Stimulated activated CD8-positive, alpha-beta memory T cell treated with anti-CD3 and anti-CD28 coated beads, Interleukin-7, amount 100 ng/mL, for 4 hours (primary cell): Measurements from ENCODE around the gene ARVCF.

Source experiments
- DNase-seq, 2 donors: peaks; one replicate each; pipeline ENCODE4 v3.0.0-alpha.2; 2020; ENCODE audit warnings: low read depth in 2 of 2

The ARVCF gene

GRCh38 chr22:20031732-20032406, 15.2 kb upstream of the ARVCF start:
- DNase-seq, result no peak

DNA sequence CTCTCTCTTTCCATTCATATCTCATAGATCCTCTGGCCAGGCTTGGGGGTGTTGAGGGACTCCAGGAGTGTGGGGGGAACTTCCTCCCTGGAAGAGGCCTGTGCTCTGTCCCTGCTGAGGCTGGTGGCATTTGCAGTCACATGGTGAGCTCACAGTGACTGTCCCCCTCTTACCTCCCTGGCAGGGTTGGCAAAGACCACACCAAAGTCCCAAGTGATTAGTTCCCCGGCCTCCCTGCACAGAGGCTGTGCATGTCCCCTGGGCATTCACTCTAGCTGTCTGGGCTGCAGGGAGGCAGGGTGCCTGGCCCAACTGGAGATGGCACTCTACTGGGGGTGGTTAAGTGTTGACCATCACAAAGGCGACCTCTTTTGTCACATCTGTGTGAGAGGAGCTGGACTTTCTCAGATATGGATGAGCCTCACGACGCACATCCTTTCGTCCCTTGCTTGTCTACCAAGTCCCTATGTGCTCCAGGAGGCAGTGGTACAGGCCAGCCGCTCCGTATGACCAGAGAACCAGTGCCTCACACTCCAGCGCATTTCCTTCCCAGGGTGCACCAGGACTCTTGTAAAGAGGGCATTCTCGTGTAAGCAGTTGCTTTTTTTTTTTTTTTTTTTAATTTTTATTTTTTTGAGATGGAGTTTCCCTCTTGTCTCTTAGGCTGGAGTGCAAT, 13.1 kb upstream of the ARVCF start:
- no peak for DNase-seq

DNA sequence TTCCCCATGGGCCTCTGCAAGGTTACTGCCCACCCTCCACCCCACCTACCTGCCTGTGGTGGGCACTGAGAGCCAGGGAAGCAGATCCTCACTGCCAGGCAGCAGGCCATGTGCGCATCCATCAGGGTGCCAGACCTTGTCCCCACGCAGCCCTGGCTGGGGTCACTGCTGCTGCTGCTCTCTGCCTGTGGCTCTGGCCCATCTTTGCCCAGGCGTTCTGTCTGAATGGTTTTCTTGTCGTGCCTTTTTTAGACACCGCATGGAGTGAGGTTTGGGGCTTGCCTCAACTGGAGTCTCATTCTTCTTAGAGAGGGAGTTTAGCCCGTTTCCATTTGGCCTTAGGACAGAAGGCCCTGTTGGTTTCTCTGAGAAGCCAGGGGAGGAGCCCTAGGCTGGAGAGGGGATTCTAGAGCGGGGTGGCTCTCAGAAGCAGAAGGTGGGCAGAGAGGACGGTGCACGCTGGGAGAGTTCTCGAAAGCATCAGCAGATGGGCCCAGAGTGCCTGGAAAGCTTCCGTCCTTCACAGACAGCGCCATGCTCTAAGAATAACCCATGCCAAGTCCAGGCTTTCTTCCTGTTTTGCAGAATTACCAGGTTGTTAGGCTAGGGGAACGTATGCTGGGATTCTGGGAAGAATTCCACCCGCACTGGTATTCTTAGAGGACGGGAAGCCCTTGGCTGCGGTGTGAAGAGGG, 12.4 kb upstream of the ARVCF start:
- DNase-seq, result no peak

DNA sequence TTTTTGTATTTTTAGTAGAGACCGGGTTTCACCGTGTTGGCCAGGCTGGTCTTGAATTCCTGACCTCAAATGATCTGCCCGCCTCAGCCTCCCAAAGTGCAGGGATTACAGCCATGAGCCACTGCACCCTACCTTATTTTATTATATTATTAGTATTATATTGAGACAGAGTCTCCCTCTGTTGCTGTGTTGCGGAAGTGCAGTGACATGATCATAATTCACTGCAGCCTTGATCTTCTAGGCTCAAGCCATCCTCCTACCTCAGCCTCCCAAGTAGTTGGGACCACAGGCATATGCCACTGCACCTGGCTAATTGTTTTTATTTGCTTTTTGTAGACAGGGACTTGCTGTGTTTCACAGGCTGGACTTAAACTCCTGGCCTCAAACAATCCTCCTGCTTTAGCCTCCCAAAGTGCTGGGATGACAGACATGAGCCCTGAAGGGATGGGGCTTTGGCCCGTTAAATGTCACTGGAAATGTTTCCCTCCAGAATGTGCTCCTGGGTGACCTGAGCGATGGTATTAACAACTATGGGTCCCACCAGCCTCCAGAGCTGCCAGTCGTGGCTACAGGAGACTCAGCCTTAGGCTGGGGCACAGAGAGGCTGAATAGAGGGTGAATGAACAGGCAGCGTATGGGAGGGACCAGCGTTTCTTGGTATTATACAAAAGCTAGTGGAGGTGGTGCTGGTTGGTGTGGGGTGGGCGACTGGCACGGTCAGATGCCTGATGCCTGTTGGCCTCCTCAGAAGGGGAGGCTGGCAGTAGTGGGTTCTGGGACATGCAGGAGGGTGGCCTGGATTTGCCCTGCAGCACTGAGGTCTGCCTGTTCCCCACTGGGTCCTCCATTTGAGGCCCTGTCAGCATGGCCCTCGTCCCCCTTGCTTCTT, 11.6 kb upstream of the ARVCF start:
- no peak for DNase-seq

GRCh38 chr22:20026996-20027601, 10.5 kb upstream of the ARVCF start:
- DNase-seq, result no peak

DNA sequence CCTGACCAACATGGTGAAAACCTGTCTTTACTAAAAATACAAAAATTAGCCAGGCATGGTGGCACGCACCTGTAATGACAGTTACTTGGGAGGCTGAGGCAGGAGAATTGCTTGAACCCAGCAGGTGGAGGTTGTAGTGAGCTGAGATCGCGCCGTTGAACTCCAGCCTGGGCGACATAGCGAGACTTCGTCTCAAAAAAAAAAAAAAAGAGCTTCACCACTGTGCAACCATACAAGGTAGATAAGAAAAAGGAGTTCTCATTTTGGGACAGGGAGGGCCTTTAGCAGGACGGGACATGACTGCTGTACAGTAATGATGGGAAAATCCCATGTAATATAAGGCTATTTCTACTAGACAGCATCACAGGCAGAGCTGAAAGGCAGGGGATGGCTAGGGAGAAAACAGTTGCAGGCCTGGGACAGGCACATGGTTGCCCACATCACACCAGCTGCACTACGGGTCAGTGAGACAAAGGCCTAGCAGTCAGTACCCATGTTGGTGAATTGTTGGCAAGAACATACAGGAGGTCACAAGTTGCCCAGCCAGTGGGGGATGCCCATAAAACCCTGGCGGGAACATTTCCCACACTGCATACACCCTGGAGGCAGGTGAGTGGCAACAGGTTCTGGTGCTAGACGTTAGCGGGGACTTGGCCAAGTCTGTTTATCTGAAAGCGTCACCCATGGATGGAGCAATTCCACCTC, 9.7 kb upstream of the ARVCF start:
- DNase-seq, result no peak

GRCh38 chr22:20025401-20026203, 9.0 kb upstream of the ARVCF start:
- DNase-seq, result no peak

- no peak for DNase-seq
Observed at GRCh38 chr22:20024650-20025397, 8.2 kb upstream of the ARVCF start.

DNA sequence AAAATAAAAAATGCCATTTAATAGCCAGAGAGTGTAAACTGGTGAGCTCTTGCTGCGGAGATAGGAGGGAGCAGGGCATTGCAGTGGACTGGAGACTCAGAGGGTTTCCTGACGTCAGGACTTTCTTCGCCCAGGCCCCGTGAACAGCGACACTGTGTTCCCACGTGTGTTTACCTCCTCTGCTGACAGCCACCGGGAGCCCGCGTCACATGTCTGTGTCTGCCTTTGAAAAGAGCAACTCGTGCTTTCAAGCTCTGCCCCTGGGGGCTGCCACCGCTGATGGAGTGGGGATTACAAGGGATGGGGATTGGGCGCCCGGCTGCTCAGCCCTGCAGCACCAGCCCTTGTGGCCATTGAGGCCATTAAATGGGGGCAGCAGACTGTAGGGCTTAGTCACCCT, 7.6 kb upstream of the ARVCF start:
- no peak for DNase-seq

- DNase-seq, result no peak
Observed at GRCh38 chr22:20022978-20023613, 6.5 kb upstream of the ARVCF start.

DNA sequence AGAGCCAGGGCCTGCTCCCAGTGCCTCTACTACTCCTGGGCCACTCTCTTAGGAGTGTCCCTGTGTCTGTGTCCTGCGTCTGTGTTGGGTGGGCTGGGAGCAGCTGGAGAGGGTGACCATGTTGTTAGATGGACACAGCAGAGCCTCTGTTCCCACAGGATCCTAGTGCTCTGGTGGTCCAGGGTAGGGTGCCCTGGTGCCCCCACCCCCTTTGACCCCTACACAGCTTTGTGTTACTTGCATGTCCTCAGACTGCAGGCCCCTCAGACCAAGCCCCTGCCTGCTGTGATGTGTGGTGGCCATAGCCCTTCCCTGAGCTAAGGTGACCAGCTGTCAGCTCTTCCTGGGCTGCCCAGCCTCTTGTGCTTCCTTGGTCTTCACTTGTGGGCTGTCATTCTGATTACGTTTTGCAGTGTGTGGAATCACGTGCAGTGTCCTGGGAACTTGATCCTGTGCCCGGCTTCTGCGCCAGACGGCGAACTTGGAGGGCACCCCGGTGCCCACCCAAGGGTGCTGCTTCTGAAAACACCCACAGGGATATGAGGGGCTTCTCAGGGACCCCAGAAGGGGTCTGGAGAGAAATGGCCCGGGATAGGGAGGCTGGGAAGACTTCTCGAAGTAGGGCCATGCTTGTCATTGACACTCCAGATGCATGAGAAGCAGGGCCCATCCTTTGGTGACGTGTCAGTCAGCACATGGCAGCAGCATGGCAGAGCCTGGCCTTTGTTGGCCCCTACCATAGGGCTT, 5.8 kb upstream of the ARVCF start:
- no peak for DNase-seq

DNA sequence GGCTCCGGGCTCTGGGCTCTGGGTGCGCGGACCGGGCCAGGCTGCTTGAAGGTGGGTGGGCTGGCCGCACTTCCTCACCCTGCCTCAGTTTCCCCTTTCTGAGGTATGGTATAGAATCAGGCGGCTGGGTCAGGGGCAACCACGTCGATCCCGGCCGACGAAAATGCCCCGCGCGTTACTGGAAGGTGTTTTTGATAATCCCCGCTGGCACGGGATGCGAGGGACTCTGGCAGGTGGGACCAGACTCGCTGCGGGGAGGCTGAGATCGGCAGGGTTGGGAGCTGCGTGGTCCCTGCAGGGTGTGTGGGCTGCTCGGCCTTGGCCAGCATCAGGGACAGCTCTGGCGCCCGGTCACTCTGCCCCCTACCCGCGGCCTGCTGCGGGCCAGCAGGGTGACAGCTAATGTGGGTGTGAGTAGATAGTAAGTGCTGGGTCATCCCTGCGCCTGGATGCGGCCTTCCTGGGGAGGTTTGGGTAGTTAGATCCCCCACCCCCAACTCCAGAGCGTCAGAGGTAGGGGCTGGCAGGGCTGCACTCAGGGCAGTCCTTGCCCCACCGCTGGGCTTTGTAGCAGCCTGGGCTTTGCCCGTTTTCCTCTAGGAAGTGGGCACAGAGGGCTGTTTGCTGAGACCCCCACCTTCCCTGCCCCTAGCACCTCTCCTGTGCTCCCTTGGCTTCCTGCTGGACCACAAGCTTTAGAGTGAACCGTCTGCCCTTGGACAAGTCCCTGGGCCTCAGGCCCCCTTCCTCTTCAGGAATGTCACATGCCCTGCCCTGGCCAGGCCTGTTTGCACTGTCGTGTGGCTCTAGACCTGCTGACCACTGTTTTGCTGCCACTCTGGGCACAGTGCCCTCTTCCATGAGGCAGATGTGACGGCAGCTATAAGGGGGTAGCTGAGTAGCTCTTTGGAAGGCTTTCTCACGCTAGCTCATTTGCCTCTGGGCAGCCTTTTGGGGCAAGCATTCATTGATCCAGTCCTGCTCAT, 4.9 kb upstream of the ARVCF start:
- DNase-seq, result no peak

DNA sequence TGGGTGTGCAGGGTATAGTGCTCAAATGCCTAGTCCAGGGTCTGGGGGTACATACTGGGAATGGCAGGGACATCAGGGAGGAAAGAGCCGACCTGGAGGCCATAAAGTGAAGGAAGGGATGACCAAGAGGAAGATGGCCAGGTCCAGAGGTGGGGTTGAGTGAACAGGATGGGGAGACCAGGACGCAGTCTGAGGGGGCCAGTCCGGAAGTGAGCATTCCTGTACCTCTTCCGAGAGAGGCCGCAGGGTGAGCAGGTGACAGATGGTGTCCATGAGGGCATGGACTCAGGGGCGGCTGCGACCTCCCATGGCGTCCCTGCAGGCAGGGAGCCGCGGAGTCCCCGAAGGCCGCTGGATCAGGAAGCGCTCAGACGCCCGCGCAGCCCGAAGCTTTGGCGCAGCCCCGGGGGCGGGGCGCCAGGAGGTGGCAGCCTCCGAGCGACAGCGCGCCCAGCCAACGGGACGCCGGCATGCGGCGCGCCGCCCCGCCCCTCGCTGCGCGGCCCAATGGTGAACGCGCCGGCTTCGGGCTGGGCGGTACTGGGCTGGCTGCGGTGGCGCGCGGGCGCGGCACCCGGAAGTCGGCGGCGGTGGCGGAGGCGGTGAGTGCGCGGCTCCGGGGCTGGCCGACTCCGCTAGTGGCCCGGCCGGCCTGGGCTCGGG, 4.0 kb upstream of the ARVCF start, which contains the start of gene TANGO2:
TANGO2 (plus strand) TSS at position 578 of the 663 bp plus-strand sequence. CDS start 15,689 bp downstream, outside the sequence.
- peak; percentile 78 to 91 for DNase-seq

- no peak for DNase-seq
Observed at GRCh38 chr22:20019661-20020532, 3.3 kb upstream of the ARVCF start.

DNA sequence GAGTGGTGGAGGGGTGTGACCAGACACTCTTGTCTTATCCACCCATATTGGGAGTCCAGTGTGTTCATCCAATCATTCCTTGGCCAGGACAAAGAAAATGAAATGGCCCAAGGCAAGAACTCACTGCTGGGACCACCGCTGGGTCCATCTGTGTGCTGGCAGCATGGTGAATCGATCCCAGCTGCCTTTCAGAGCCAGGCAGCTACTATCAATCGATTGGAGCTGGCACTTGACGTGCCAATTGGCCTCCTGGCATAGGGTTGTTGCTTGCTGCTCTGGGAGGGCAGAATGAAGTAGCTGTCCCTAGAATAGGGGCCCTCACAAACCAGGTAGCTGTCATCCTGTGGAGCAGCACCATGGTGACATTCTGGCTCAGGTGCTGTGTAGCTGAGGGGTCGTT, 1.4 kb upstream of the ARVCF start:
- no peak for DNase-seq
